ENCODE data around the gene COG5.
"Not testable (repeated sequence)": the region's sequence is repeated elsewhere in the genome, so short reads cannot be mapped to it uniquely, and the experiment has no call there.

The COG5 gene

GRCh38 chr7:107579885-107580715, 16.4 kb upstream of the COG5 start, which contains the start of gene BCAP29:
BCAP29 (plus strand) TSS chr7:107580246; CDS start chr7:107580773, 527 bp downstream.
- no peak for DNase-seq

DNA sequence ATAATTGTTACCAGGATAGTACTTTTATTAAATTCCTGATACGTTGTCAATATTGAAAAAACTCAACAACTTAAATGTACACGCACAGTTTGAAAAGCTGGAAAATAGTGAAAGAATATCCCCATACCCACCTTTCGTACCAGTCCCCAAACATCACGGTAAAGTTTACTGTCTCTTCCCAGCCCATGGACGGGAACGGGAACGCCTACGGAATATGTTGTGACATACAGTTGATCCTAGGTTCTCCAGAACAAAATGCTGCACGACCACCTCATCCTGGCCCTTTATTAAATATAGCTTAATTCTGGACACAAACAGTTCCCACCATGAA, 15.8 kb upstream of the COG5 start:
- no peak for DNase-seq

- no peak for DNase-seq
Observed at GRCh38 chr7:107573537-107573936, 9.8 kb upstream of the COG5 start.

GRCh38 chr7:107570298-107570697, 6.6 kb upstream of the COG5 start:
- DNase-seq: no peak

GRCh38 chr7:107564553-107565298, 1.0 kb upstream of the COG5 start:
- DNase-seq: no peak

GRCh38 chr7:107563081-107563774, 492 bp downstream of the COG5 start:
- no peak for DNase-seq

DNA sequence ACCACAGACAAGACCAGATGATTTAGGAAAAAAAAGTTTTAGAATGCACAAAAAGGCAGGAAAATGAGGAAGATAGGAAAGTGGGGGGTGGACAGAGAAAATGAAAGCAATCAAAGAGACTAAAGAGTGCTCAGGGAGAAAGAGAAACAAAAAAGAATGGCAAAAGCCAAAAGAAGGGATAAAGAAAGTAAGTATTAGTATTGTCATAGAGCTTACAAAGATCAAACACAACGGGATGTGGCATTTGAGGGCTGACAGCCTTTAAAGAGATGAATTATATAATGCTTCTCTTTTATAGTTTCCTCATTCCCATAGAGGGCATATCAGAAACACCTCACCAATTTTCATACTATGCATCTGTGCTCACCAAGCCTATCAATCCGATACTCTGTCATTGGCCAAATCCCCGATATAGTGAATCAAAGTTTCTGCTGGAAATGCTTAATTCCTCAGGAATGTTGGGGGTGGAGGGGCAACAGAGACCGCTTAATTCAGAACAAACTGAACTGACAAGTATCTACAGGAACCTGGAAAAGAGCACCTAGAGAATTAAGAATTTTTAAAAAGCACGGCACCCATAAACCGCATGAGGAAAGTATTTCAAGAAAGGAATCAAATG, 2.7 kb downstream of the COG5 start:
- no peak for DNase-seq

GRCh38 chr7:107559864-107560263, 3.9 kb downstream of the COG5 start:
- no peak for DNase-seq

DNA sequence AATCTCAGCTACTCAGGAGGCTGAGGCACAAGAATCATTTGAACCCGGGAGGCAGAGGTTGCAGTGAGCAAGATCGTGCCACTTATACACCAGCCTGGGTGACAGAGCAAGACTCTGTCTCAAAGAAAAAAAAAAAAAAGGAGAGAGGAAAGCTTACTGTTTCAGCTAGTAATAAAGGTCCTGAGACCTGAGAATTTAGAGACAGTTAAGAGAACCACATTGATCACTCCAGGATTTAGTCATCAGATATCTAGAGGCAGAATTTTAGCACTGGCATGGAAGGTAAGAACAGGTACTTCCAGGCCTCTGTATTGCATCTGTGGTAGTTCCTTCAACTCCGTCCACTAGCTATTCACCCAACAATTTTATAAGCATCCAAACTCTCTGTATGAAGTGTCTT, 7.8 kb downstream of the COG5 start:
- DNase-seq: no peak

GRCh38 chr7:107551936-107552335, 11.8 kb downstream of the COG5 start:
- no peak for DNase-seq

DNA sequence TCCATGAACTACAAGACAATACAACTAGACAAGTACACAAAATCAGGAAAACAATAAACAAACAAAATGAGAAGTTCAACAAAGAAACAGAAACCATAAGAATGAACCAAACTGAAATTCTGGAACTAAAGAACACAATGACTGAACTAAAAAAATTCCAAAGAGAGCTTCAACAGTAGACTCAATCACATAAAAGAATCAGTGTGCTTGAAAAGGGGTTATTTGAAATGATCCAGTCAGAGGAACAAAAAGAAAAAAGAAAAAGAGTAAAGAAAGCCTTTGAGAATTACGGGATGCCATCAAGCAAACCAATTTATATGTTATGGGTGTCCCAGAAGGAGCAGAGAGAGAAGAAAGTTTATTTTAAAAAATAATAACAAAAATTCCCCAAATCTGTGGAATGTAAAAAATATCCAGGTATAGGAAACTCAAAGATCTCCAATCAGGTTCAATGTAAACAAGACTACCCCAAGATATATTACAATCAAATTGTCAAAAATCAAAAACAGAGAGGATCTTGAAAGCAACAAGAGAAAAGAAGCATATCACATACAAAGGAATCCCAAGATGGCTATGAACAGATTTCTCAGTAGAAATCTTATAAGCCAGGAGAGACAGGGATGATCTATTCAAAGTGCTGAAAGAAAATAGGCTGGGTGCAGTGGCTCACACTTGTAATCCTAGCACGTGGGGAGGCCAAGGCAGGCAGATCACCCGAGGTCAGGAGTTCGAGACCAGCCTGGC, 18.7 kb downstream of the COG5 start:
- DNase-seq: no peak

- DNase-seq: no peak
Observed at GRCh38 chr7:107543338-107543993, 20.3 kb downstream of the COG5 start.

GRCh38 chr7:107538001-107538400, 25.7 kb downstream of the COG5 start:
- DNase-seq: no peak

DNA sequence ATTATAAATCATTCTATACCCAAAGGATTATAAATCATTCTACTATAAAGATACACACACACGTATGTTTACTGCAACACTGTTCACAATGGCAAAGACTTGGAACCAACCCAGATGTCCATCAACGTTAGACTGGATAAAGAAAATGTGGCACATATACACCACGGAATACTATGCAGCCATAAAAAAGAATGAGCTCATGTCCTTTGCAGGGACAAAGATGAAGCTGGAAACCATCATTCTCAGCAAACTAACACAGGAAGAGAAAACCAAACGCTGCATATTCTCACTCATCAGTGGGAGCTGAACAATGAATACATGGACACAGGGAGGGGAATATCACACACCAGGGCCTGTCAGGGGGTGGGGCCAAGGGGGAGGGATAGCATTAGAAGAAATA, 26.5 kb downstream of the COG5 start:
- DNase-seq: not testable (repeated sequence)

DNA sequence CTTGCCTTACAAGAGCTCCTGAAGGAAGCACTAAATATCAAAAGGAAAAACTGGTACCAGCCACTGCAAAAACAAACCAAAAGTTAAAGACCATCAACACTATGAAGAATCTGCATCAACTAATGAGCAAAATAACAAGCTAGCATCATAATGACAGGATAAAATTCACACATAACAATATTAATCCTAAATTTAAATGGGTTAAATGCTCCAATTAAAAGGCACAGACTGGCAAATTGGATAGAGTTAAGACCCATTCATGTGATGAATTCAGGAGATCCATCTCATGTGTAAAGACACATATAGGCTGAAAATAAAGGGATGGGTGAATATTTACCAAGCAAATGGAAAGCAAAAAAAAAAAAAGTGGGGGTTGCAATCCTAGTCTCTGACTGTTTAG, 29.6 kb downstream of the COG5 start:
- no peak for DNase-seq

GRCh38 chr7:107530751-107531150, 33.0 kb downstream of the COG5 start:
- DNase-seq: no peak

- no peak for DNase-seq
Observed at GRCh38 chr7:107528461-107528860, 35.3 kb downstream of the COG5 start.

- no peak for DNase-seq
Observed at GRCh38 chr7:107527196-107527595, 36.5 kb downstream of the COG5 start.

GRCh38 chr7:107526672-107527071, 37.0 kb downstream of the COG5 start:
- no peak for DNase-seq

DNA sequence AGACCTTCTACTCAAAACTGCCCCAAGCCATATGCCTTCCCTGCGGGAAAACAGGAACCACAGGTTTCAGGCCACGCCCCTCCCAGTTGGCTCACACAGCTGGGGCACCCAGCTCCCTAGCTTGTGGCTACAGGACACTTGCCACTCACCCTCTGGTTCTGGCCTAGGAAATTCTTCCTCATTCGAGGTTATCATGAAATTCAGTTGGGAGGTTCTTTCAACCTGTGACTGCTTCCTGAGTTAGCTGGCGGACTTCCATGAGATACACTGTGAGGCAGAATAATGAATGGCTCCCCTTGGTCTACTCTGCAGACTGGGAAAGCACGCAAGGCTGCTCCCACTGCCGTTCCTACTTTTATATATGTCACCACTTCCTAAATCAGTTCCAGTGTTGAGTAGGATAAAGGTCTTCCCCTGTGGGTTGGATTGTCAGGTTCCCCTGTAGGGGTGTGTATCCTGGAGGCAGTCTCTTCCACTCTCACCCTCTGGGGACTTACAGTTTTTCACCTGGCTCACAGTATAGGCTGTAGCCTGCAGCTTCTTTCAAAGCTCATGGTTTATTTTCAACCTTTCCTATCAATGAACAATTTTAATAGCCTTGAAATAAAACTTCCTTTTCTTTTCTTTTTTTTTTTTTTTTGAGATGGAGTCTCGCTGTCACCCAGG, 56.9 kb downstream of the COG5 start:
- DNase-seq: no peak

GRCh38 chr7:107505997-107506673, 57.6 kb downstream of the COG5 start:
- no peak for DNase-seq

Data from cortex of kidney (tissue), 1 donor.